K562 (cell line): ENCODE results near the gene USP2. TPM values are rescaled to one million over a fixed set of nuclear protein-coding genes. Genes with fewer than 3 reads are reported as not detected.
A peak's percentile ranks its signal among the peaks of the same experiment; 100 is the strongest.

ENCODE experiments used
- ATAC-seq: fragments of 200-7000 bp; cut with Tn5 transposase; 3 replicates; pipeline ENCODE4 v1.9.1; 2020; ENCODE audit warnings: moderate library complexity
- BruUV-seq: library from RNA; stranded (reverse); fragments of 400-500 nt; replicated peaks from 2 replicates; lab custom pipeline; 2021; lab: Mats Ljungman, UMichigan
- CTCF ChIA-PET: fragments of 300-600 bp; formaldehyde crosslinking; extraction: SDS; loops from one replicate; lab custom pipeline; 2021; ENCODE audit warnings: low intra/inter-chr PET ratio; lab: Yijun Ruan, JAX
- POLR2A ChIA-PET: fragments of 300-600, 350-650 bp; sonication (Branson Sonifier 250); formaldehyde crosslinking; extraction: SDS; loops from one replicate; lab custom pipeline; 2021; ENCODE audit warnings: antibody characterized with exemption, inconsistent platforms; lab: Yijun Ruan, JAX
- DNase-seq, 4 experiments: peaks; one replicate each; pipeline versions ENCODE4 v3.0.0 to v3.0.0-alpha.2; 2011 to 2018; ENCODE audit warnings: low spot score in 3 of 4, mixed read lengths in 3 of 4; ENCODE audit errors: extremely low read depth in 1 of 4
- FAIRE-seq: peaks from 2 replicates; lab custom pipeline; 2011; peaks lifted over from hg19 to GRCh38; lab: Jason Lieb, UNC
- H2AFZ ChIP-seq: 2 replicates; pipeline ENCODE4 v1.6.0; 2011; ENCODE audit warnings: low read depth, low read length, control low read depth, inconsistent platforms
- H3K27ac ChIP-seq: fragments of 200-600 bp; 3 replicates; pipeline ENCODE4 v1.8.0; 2011; ENCODE audit warnings: low read depth, mild to moderate bottlenecking, control low read depth, inconsistent platforms, low read length, moderate library complexity, mixed read lengths; ENCODE audit errors: extremely low read depth
- H3K27me3 ChIP-seq, 2 experiments: fragments of 300-600 bp in 1 of 2; 2 replicates in 1 of 2; 3 replicates in 1 of 2; pipeline versions ENCODE4 v1.6.0 to v1.8.0; 2011; ENCODE audit warnings: inconsistent platforms in 2 of 2, low read length in 2 of 2, mild to moderate bottlenecking in 1 of 2, mixed read lengths in 1 of 2, moderate library complexity in 1 of 2; ENCODE audit not compliant: control insufficient read depth in 2 of 2, insufficient read depth in 2 of 2
- H3K36me3 ChIP-seq: fragments of 300-600 bp; 3 replicates; pipeline ENCODE4 v1.8.0; 2011; ENCODE audit warnings: mild to moderate bottlenecking, low read length, inconsistent platforms; ENCODE audit not compliant: control insufficient read depth, insufficient read depth
- H3K4me1 ChIP-seq, 2 experiments: fragments of 200-600 bp in 1 of 2; replicated peaks in 1 of 2; 2 replicates in 1 of 2; 3 replicates in 1 of 2; pipeline versions ENCODE4 v1.5.1 to v1.8.0; 2011; ENCODE audit warnings: inconsistent platforms in 2 of 2, low read length in 2 of 2, mild to moderate bottlenecking in 1 of 2, mixed read lengths in 1 of 2, moderate library complexity in 1 of 2; ENCODE audit not compliant: control insufficient read depth in 2 of 2, insufficient read depth in 2 of 2
- H3K4me2 ChIP-seq: 2 replicates; pipeline ENCODE4 v1.6.1; 2011; ENCODE audit warnings: low read length, control low read depth, inconsistent platforms, mixed read lengths; ENCODE audit not compliant: insufficient read depth
- H3K4me3 ChIP-seq: fragments of 200-600 bp; sonication (generic), shearing (Covaris generic); 2 replicates; pipeline ENCODE4 v1.5.1; 2016; ENCODE audit warnings: control low read depth, inconsistent platforms
- H3K79me2 ChIP-seq: fragments of 200-600 bp; 3 replicates; pipeline ENCODE4 v1.8.0; 2011; ENCODE audit warnings: low read length, inconsistent platforms; ENCODE audit not compliant: control insufficient read depth, insufficient read depth
- H3K9ac ChIP-seq, 2 experiments: 2 replicates each; pipeline versions ENCODE4 v1.6.0 to v1.6.1; 2011; ENCODE audit warnings: low read depth in 2 of 2, low read length in 2 of 2, control low read depth in 1 of 2, inconsistent platforms in 1 of 2, mild to moderate bottlenecking in 1 of 2, mixed read lengths in 1 of 2; ENCODE audit not compliant: insufficient read depth in 1 of 2
- H3K9me1 ChIP-seq: one replicate; pipeline ENCODE4 v1.6.0; 2011; ENCODE audit warnings: inconsistent platforms, mild to moderate bottlenecking, low read length, moderate library complexity; ENCODE audit not compliant: control insufficient read depth, insufficient read depth
- H3K9me3 ChIP-seq: replicated peaks from 2 replicates; pipeline ENCODE4 v1.5.1; 2011; ENCODE audit warnings: low read depth, low read length, inconsistent platforms; ENCODE audit not compliant: control insufficient read depth, insufficient read depth
- H4K20me1 ChIP-seq: replicated peaks from 2 replicates; pipeline ENCODE4 v1.6.1; 2011; ENCODE audit warnings: low read length, inconsistent platforms, mixed read lengths; ENCODE audit not compliant: control insufficient read depth, insufficient read depth
- PRDM10 ChIP-seq: fragments of 450-650 bp; IDR thresholded peaks from 2 replicates; pipeline ENCODE4 v1.6.1; 2018; ENCODE audit not compliant: partially characterized antibody
- ZC3H8 ChIP-seq: fragments of 450-650 bp; IDR thresholded peaks from 2 replicates; pipeline ENCODE4 v1.6.1; 2017
- WGBS: fragments of 100-300 bp; shearing (Covaris generic); methylation state at CpG from one replicate; pipeline ENCODE4 v1.1.6; 2016; ENCODE audit warnings: low coverage, mixed read lengths; ENCODE audit not compliant: insufficient coverage; ENCODE audit errors: missing lambda C conversion rate; 5-methylcytosine and 5-hydroxymethylcytosine counted together
- in situ Hi-C: fragments of 300-500 bp; cut with MboI; formaldehyde crosslinking; loops from 4 replicates; pipeline ENCODE4 v1.15.0; 2018; ENCODE audit warnings: inconsistent platforms, mixed read lengths
- intact Hi-C: fragments of 100-400 bp; cut with micrococcal nuclease; formaldehyde crosslinking; loops from 2 replicates; pipeline ENCODE4 v1.14.2; 2022
- polyA plus RNA-seq, 8 experiments: library from polyadenylated mRNA; depleted of rRNA in 4 of 8; stranded (reverse) in 5 of 8; unstranded in 3 of 8; fragments of >200 nt; fragmentation: Nextera tagmentation in 2 of 8; fragmentation: Illumina TruSeq in 1 of 8; extraction: Ambion mirVana in 2 of 8; extraction: Trizol in 1 of 8; gene quantifications; 2 replicates each; pipeline versions ENCODE4 v1.2.1 to v1.2.3, GENCODE V29; 2011 to 2014; ENCODE audit warnings: inconsistent platforms in 1 of 8, missing spikeins in 1 of 8
- total RNA-seq, 7 experiments: library from RNA; depleted of rRNA in 6 of 7; stranded (reverse); fragments of >200 nt in 6 of 7; fragmentation: Illumina TruSeq in 2 of 7; extraction: Trizol in 2 of 7; gene quantifications; 2 replicates each; pipeline versions ENCODE4 v1.2.1 to v1.2.3, GENCODE V29; 2011 to 2021; ENCODE audit warnings: low replicate concordance in 1 of 7
- TF ChIP-seq, protein P1 (sequence below), 2 experiments: fragments of 150-350 bp in 1 of 2; IDR thresholded peaks; 2 replicates each; pipeline ENCODE4 v1.6.1; 2012 to 2016; ENCODE audit warnings: low read depth in 2 of 2, low read length in 2 of 2, mild to moderate bottlenecking in 1 of 2, moderate library complexity in 1 of 2

USP2 gene
- total and polyA plus RNA-seq, 9 of the 15 experiments (the other 6 are each of a cell fraction or from before 2014, with no cell fraction given) = 2.8 to 16.9 (median 3.9) TPM

DNA sequence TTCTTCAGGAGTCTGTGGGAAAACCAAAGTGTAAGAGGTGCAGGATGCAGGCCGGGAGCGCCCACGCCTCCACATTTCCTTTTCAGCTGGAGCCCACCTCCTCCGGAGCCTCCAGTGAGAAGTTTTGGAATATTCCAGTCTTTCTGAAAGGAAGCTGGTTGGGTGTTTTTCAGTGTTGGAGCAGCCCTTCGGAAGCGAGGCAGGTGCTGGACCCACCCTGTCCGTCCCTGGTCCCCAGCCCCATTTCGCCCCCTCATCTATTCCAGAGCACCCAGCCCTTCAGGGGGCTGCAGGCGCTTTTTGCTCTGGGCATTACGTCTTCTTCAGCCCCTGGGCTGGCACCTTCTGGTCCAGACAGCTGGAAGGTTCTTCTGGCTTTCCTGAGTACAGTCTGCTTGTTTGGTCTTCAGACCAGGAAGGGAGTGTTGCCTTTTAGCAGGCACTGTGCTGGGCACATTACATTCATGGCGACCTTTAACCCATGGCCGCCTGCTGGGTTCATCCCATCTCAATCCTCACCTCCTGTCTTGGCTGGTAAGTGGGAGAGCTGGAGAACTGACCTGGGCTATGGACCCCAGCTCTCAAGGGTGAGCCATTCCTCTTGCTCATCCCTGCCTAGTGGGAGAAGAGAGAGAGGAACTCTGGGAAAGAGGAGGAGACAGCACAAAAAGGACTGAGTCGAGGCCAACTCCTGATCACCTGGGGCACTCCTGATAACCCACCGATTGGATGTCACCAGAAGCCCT is 42.2 kb upstream of the USP2 start (continued):
- no peak for TF ChIP-seq ZC3H8
- TF ChIP-seq, all 486 proteins: peak for 2

GRCh38 chr11:119422809-119423508 is 41.5 kb upstream of the USP2 start, which contains the start of gene THY1:
THY1 (minus strand) TSS chr11:119423172; CDS start chr11:119420905, 2,267 bp downstream.
- H3K9me3 ChIP-seq = no peaks in the 10 kb centered on the region
- H3K4me2 ChIP-seq = no peak within 1 kb of the TSS
- no peak for ATAC-seq
- no peak within 1 kb of the TSS for H3K27ac ChIP-seq
- H4K20me1 ChIP-seq = 0 out of 2 replicates have a peak, but pooled peaks cover 2% of the 10 kb centered on the region
- H3K4me3 ChIP-seq = no peak within 1 kb of the TSS
- H3K9me1 ChIP-seq = no peaks in the 10 kb centered on the region
- no peak within 1 kb of the TSS for H2AFZ ChIP-seq
- intact Hi-C loops = no loop called here
- no peak for FAIRE-seq
- H3K9ac ChIP-seq = no peak within 1 kb of the TSS
- peaks cover 5 to 22% of the 10 kb centered on the region in 2 experiments; a peak in 3 of 5 replicates for H3K4me1 ChIP-seq
- DNase-seq = peak in 1 of 4 experiments; percentile 25
- TF ChIP-seq, protein P1, sequence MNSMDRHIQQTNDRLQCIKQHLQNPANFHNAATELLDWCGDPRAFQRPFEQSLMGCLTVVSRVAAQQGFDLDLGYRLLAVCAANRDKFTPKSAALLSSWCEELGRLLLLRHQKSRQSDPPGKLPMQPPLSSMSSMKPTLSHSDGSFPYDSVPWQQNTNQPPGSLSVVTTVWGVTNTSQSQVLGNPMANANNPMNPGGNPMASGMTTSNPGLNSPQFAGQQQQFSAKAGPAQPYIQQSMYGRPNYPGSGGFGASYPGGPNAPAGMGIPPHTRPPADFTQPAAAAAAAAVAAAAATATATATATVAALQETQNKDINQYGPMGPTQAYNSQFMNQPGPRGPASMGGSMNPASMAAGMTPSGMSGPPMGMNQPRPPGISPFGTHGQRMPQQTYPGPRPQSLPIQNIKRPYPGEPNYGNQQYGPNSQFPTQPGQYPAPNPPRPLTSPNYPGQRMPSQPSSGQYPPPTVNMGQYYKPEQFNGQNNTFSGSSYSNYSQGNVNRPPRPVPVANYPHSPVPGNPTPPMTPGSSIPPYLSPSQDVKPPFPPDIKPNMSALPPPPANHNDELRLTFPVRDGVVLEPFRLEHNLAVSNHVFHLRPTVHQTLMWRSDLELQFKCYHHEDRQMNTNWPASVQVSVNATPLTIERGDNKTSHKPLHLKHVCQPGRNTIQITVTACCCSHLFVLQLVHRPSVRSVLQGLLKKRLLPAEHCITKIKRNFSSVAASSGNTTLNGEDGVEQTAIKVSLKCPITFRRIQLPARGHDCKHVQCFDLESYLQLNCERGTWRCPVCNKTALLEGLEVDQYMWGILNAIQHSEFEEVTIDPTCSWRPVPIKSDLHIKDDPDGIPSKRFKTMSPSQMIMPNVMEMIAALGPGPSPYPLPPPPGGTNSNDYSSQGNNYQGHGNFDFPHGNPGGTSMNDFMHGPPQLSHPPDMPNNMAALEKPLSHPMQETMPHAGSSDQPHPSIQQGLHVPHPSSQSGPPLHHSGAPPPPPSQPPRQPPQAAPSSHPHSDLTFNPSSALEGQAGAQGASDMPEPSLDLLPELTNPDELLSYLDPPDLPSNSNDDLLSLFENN (IDR thresholded peaks at IDR 0.05; ENCODE audit: low read depth in 2 of 2, low read length in 2 of 2) = no peak
- TF ChIP-seq PRDM10 = peak; percentile 61
- TF ChIP-seq, all 486 proteins: peak for 1
- Histone ChIP-seq H3K27me3 (peaks cover 0 to 16% of the 10 kb centered on the region in 2 experiments; a peak in 1 of 5 replicates), H3K36me3 (no peaks in the 10 kb centered on the region), H3K79me2 (no peaks in the 10 kb centered on the region)
- in situ Hi-C loops = no loop called here
- no TSS peak for BruUV-seq
- POLR2A ChIA-PET = interaction anchor here (0.6 to 1.0 kb wide), 2 partner anchors 14 to 559 kb away, joined by 3 read pairs; no protein-coding TSS in a partner anchor
- 42% methylated on average over 25 of the region's 41 CpGs for WGBS
- CTCF ChIA-PET = no interaction called here
